IMR-90 (cell line): ENCODE data around the gene NDUFAF2.

Source experiments
- MAZ ChIP-seq: IDR thresholded peaks from 2 replicates; pipeline ENCODE4 v1.6.1; 2012; ENCODE audit warnings: low read depth, mild to moderate bottlenecking, low read length, improper control_type of control experiment, moderate library complexity, borderline replicate concordance
- TF ChIP-seq, protein P1 (sequence below): conservative IDR thresholded peaks from 2 replicates; pipeline ENCODE4 v1.5.1; 2012; ENCODE audit warnings: mild to moderate bottlenecking, low read depth, low read length, improper control_type of control experiment

DNA sequence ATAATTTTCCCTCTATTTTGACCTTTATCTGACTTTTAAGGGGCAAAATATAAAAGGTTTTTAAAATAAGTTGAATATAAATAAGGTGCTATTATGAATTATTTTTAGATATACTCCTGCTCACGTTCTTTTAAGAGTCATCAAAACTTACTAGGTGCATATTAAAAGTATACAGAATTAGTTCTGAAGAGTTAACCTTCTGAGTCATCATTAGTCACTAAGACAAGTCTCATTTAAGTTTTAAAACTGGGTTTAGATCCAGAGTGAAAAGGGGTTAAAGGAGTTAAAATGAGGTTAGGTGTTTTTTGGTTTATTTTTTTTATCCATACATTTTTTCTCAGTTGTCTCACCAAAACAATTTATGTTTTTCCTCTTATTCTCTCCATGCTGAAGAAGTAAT lies 175.5 kb downstream of the NDUFAF2 start:
- TF ChIP-seq, protein P1, sequence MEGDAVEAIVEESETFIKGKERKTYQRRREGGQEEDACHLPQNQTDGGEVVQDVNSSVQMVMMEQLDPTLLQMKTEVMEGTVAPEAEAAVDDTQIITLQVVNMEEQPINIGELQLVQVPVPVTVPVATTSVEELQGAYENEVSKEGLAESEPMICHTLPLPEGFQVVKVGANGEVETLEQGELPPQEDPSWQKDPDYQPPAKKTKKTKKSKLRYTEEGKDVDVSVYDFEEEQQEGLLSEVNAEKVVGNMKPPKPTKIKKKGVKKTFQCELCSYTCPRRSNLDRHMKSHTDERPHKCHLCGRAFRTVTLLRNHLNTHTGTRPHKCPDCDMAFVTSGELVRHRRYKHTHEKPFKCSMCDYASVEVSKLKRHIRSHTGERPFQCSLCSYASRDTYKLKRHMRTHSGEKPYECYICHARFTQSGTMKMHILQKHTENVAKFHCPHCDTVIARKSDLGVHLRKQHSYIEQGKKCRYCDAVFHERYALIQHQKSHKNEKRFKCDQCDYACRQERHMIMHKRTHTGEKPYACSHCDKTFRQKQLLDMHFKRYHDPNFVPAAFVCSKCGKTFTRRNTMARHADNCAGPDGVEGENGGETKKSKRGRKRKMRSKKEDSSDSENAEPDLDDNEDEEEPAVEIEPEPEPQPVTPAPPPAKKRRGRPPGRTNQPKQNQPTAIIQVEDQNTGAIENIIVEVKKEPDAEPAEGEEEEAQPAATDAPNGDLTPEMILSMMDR, result no peak
- no peak for TF ChIP-seq MAZ
